Measurements from ENCODE around the gene OGFOD3.

GRCh38 chr17:82385559-82386254 lies 32.7 kb downstream of the OGFOD3 start:
- TF ChIP-seq CTCF (IDR thresholded peaks at IDR 0.05) (no peak), POLR2A (IDR thresholded peaks at IDR 0.05) (no peak)
